B cell (primary cell): ENCODE measurements around the gene ZNF407.

Experiments
- CTCF ChIP-seq: fragments of 200-600 bp; IDR thresholded peaks from one replicate; pipeline ENCODE4 v1.8.0; 2022; ENCODE audit warnings: antibody characterized with exemption, mild to moderate bottlenecking
- EZH2 ChIP-seq: IDR thresholded peaks from 2 replicates; pipeline ENCODE4 v1.6.1; 2012; ENCODE audit warnings: borderline replicate concordance, low read depth, mild to moderate bottlenecking, moderate library complexity, low read length; ENCODE audit not compliant: insufficient read depth, poor library complexity, severe bottlenecking

DNA sequence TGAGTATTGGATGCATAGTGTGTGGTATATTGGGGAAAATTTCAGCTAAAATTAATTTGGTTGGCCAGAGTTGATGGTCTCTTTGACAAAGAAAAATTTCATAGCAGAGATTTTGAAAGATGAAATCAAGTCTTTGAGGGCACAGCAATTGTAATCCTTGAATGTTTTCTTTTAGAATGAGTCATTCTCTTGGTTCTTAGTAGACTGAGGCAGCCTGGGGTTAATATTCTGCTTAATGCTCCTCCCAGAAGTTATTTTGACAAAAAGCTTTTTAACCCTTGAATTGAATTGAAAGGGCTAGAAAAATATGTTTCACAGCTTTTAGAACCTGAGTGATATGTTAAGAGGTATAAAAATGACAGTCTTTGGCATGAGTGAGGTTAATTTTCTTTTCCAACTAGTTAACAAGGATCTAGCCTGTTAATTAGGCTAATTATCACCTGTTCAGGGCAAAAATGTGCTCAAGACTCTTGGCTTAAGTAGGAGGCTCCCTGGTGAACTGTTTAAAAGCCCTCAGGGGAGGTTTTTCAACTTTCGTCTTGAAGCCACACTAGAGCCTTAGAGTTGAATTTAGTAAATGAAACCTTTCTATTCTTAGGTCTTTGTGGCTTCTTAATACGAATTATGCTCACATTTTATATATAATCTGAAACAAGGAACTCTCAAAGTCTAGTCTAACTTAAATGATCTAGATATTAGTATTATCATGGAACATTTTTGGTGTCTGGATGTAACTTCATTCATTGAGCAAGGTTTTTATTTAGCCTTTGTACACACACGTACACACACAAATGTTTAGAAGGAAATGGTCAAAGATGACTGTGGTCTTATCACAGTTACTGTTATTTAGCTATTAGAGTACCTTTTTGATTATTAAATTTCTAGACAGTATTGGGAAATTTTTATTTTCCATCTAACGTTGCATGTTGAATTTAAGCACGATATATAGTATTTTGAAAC, 272.5 kb downstream of the ZNF407 start:
- TF ChIP-seq CTCF = no peak
- TF ChIP-seq EZH2 = no peak
